ENCODE measurements around the gene LEPROT. TPM values are rescaled to one million over a fixed set of nuclear protein-coding genes. Genes with fewer than 3 reads are reported as not detected.

The LEPROT gene
- total RNA-seq, 1 donor from 2014 or later = 20.9 TPM

- H3K9me3 Mint-ChIP-seq = no peaks in the 10 kb centered on the region
- no peak overlapping the region for H3K4me3 Mint-ChIP-seq (ENCODE audit: low read depth)
- intact Hi-C loops (cut with micrococcal nuclease) = loop anchor here (1.0 to 10.0 kb wide), 7 partner anchors 129 to 979 kb away; partner anchors contain the start of gene JAK1
Measured at GRCh38 chr1:65395887-65396612, 24.4 kb upstream of the LEPROT start.

GRCh38 chr1:65398083-65398482 lies 22.4 kb upstream of the LEPROT start:
- no peak for DNase-seq (ENCODE audit: low spot score)
- Mint-ChIP-seq H3K27me3 (ENCODE audit: low read depth) (no peaks in the 10 kb centered on the region), H3K9me3 (no peaks in the 10 kb centered on the region), H3K36me3 (ENCODE audit: low read depth) (peaks cover 4% of the 10 kb centered on the region), H3K4me3 (ENCODE audit: low read depth) (no peak overlapping the region), H3K4me1 (ENCODE audit: low read depth) (peaks cover 54% of the 10 kb centered on the region), H3K27ac (no peak overlapping the region)
- intact Hi-C loops (cut with micrococcal nuclease) = loop anchor here (5.0 to 10.0 kb wide), 5 partner anchors 131 to 977 kb away; partner anchors contain the start of gene JAK1

More at GRCh38 chr1:65395887-65396612, 24.4 kb upstream of the LEPROT start:
- DNase-seq (ENCODE audit: low spot score) = no peak
- H3K4me1 Mint-ChIP-seq (ENCODE audit: low read depth) = peaks cover 68% of the 10 kb centered on the region
- no peaks in the 10 kb centered on the region for H3K27me3 Mint-ChIP-seq (ENCODE audit: low read depth)
- peaks cover 4% of the 10 kb centered on the region for H3K36me3 Mint-ChIP-seq (ENCODE audit: low read depth)
- H3K27ac Mint-ChIP-seq = peak overlapping the region; percentile 32

GRCh38 chr1:65399003-65399402 lies 21.5 kb upstream of the LEPROT start:
- no peak for DNase-seq (ENCODE audit: low spot score)
- Mint-ChIP-seq H3K4me1 (ENCODE audit: low read depth) (peaks cover 45% of the 10 kb centered on the region), H3K4me3 (ENCODE audit: low read depth) (no peak overlapping the region), H3K36me3 (ENCODE audit: low read depth) (peaks cover 4% of the 10 kb centered on the region), H3K9me3 (no peaks in the 10 kb centered on the region), H3K27me3 (ENCODE audit: low read depth) (no peaks in the 10 kb centered on the region), H3K27ac (no peak overlapping the region)
- intact Hi-C loops (cut with micrococcal nuclease) = loop anchor here (5.0 to 10.0 kb wide), 5 partner anchors 132 to 976 kb away; partner anchors contain the start of gene JAK1

- no peaks in the 10 kb centered on the region for H3K9me3 Mint-ChIP-seq
- peaks cover 21% of the 10 kb centered on the region for H3K4me1 Mint-ChIP-seq (ENCODE audit: low read depth)
- H3K4me3 Mint-ChIP-seq (ENCODE audit: low read depth) = no peak overlapping the region
- peaks cover 4% of the 10 kb centered on the region for H3K36me3 Mint-ChIP-seq (ENCODE audit: low read depth)
- intact Hi-C loops (cut with micrococcal nuclease) = no loop called here
- H3K27ac Mint-ChIP-seq = no peak overlapping the region
- peaks cover 9% of the 10 kb centered on the region for H3K27me3 Mint-ChIP-seq (ENCODE audit: low read depth)
- DNase-seq (ENCODE audit: low spot score) = no peak
Measured at GRCh38 chr1:65401612-65402011, 18.9 kb upstream of the LEPROT start.

- Mint-ChIP-seq H3K27ac (no peak overlapping the region), H3K4me3 (ENCODE audit: low read depth) (no peak overlapping the region), H3K4me1 (ENCODE audit: low read depth) (no peaks in the 10 kb centered on the region), H3K27me3 (ENCODE audit: low read depth) (peaks cover 14% of the 10 kb centered on the region), H3K9me3 (no peaks in the 10 kb centered on the region), H3K36me3 (ENCODE audit: low read depth) (no peaks in the 10 kb centered on the region)
- DNase-seq (ENCODE audit: low spot score) = no peak
- intact Hi-C loops (cut with micrococcal nuclease) = no loop called here
Measured at GRCh38 chr1:65404941-65405340, 15.5 kb upstream of the LEPROT start.

- DNase-seq (ENCODE audit: low spot score) = no peak
- intact Hi-C loops (cut with micrococcal nuclease) = no loop called here
- peaks cover 16% of the 10 kb centered on the region for H3K27me3 Mint-ChIP-seq (ENCODE audit: low read depth)
- no peak overlapping the region for H3K27ac Mint-ChIP-seq
- H3K4me3 Mint-ChIP-seq (ENCODE audit: low read depth) = no peak overlapping the region
- no peaks in the 10 kb centered on the region for H3K9me3 Mint-ChIP-seq
- H3K36me3 Mint-ChIP-seq (ENCODE audit: low read depth) = no peaks in the 10 kb centered on the region
- H3K4me1 Mint-ChIP-seq (ENCODE audit: low read depth) = no peaks in the 10 kb centered on the region
Measured at GRCh38 chr1:65407877-65408276, 12.6 kb upstream of the LEPROT start.

- Mint-ChIP-seq H3K27me3 (ENCODE audit: low read depth) (peaks cover 17% of the 10 kb centered on the region), H3K36me3 (ENCODE audit: low read depth) (no peaks in the 10 kb centered on the region), H3K4me3 (ENCODE audit: low read depth) (no peak overlapping the region), H3K9me3 (no peaks in the 10 kb centered on the region), H3K27ac (no peak overlapping the region), H3K4me1 (ENCODE audit: low read depth) (no peaks in the 10 kb centered on the region)
- no peak for DNase-seq (ENCODE audit: low spot score)
- intact Hi-C loops (cut with micrococcal nuclease) = no loop called here
Measured at GRCh38 chr1:65409314-65409713, 11.2 kb upstream of the LEPROT start.

- no peak for DNase-seq (ENCODE audit: low spot score)
- H3K4me1 Mint-ChIP-seq (ENCODE audit: low read depth) = no peaks in the 10 kb centered on the region
- no peak overlapping the region for H3K4me3 Mint-ChIP-seq (ENCODE audit: low read depth)
- H3K27ac Mint-ChIP-seq = no peak overlapping the region
- H3K27me3 Mint-ChIP-seq (ENCODE audit: low read depth) = peaks cover 17% of the 10 kb centered on the region
- no peaks in the 10 kb centered on the region for H3K36me3 Mint-ChIP-seq (ENCODE audit: low read depth)
- intact Hi-C loops (cut with micrococcal nuclease) = no loop called here
- H3K9me3 Mint-ChIP-seq = no peaks in the 10 kb centered on the region
Measured at GRCh38 chr1:65409816-65410326, 10.6 kb upstream of the LEPROT start.

GRCh38 chr1:65412256-65412983 lies 8.0 kb upstream of the LEPROT start:
- H3K4me1 Mint-ChIP-seq (ENCODE audit: low read depth) = peaks cover 2% of the 10 kb centered on the region
- H3K36me3 Mint-ChIP-seq (ENCODE audit: low read depth) = no peaks in the 10 kb centered on the region
- intact Hi-C loops (cut with micrococcal nuclease) = no loop called here
- no peaks in the 10 kb centered on the region for H3K9me3 Mint-ChIP-seq
- no peak overlapping the region for H3K27ac Mint-ChIP-seq
- H3K27me3 Mint-ChIP-seq (ENCODE audit: low read depth) = peaks cover 25% of the 10 kb centered on the region
- H3K4me3 Mint-ChIP-seq (ENCODE audit: low read depth) = no peak overlapping the region
- no peak for DNase-seq (ENCODE audit: low spot score)

- no peaks in the 10 kb centered on the region for H3K36me3 Mint-ChIP-seq (ENCODE audit: low read depth)
- no peak overlapping the region for H3K4me3 Mint-ChIP-seq (ENCODE audit: low read depth)
- H3K27ac Mint-ChIP-seq = no peak overlapping the region
- peaks cover 4% of the 10 kb centered on the region for H3K4me1 Mint-ChIP-seq (ENCODE audit: low read depth)
- H3K27me3 Mint-ChIP-seq (ENCODE audit: low read depth) = peaks cover 27% of the 10 kb centered on the region
- intact Hi-C loops (cut with micrococcal nuclease) = no loop called here
- H3K9me3 Mint-ChIP-seq = no peaks in the 10 kb centered on the region
- no peak for DNase-seq (ENCODE audit: low spot score)
Measured at GRCh38 chr1:65412984-65413375, 7.5 kb upstream of the LEPROT start.

- Mint-ChIP-seq H3K27ac (no peak overlapping the region), H3K9me3 (no peaks in the 10 kb centered on the region), H3K27me3 (ENCODE audit: low read depth) (peaks cover 30% of the 10 kb centered on the region), H3K36me3 (ENCODE audit: low read depth) (no peaks in the 10 kb centered on the region), H3K4me1 (ENCODE audit: low read depth) (peaks cover 8% of the 10 kb centered on the region), H3K4me3 (ENCODE audit: low read depth) (no peak overlapping the region)
- DNase-seq (ENCODE audit: low spot score) = no peak
- intact Hi-C loops (cut with micrococcal nuclease) = no loop called here
Measured at GRCh38 chr1:65414538-65414937, 5.9 kb upstream of the LEPROT start.

- Mint-ChIP-seq H3K4me1 (ENCODE audit: low read depth) (peaks cover 11% of the 10 kb centered on the region), H3K9me3 (no peaks in the 10 kb centered on the region), H3K27me3 (ENCODE audit: low read depth) (peaks cover 27% of the 10 kb centered on the region), H3K4me3 (ENCODE audit: low read depth) (no peak overlapping the region), H3K27ac (no peak overlapping the region), H3K36me3 (ENCODE audit: low read depth) (no peaks in the 10 kb centered on the region)
- no peak for DNase-seq (ENCODE audit: low spot score)
- intact Hi-C loops (cut with micrococcal nuclease) = no loop called here
Measured at GRCh38 chr1:65416767-65417166, 3.7 kb upstream of the LEPROT start.

- intact Hi-C loops (cut with micrococcal nuclease) = no loop called here
- no peak overlapping the region for H3K4me3 Mint-ChIP-seq (ENCODE audit: low read depth)
Measured at GRCh38 chr1:65417729-65418128, 2.7 kb upstream of the LEPROT start.

More at GRCh38 chr1:65417729-65418128, 2.7 kb upstream of the LEPROT start:
- no peaks in the 10 kb centered on the region for H3K36me3 Mint-ChIP-seq (ENCODE audit: low read depth)
- peaks cover 11% of the 10 kb centered on the region for H3K4me1 Mint-ChIP-seq (ENCODE audit: low read depth)
- H3K9me3 Mint-ChIP-seq = no peaks in the 10 kb centered on the region
- H3K27ac Mint-ChIP-seq = no peak overlapping the region
- DNase-seq (ENCODE audit: low spot score) = no peak
- H3K27me3 Mint-ChIP-seq (ENCODE audit: low read depth) = peaks cover 24% of the 10 kb centered on the region
